Dendritic cell treated with granulocyte-macrophage colony-stimulating factor and Interleukin-4, amounts not matched to agents 40 ng/mL and 50 ng/mL, for 4 days (primary cell): ENCODE measurements around the gene SPATA25.
"Not testable (repeated sequence)": the region's sequence is repeated elsewhere in the genome, so short reads cannot be mapped to it uniquely, and the experiment has no call there.

Experiments used
- H3K27ac Mint-ChIP-seq: one replicate; pipeline ENCODE4 v1.8.0; 2022; ENCODE audit warnings: mild to moderate bottlenecking, mixed read lengths
- H3K27me3 Mint-ChIP-seq: one replicate; pipeline ENCODE4 v1.8.0; 2022; ENCODE audit warnings: mild to moderate bottlenecking, mixed read lengths
- H3K36me3 Mint-ChIP-seq: one replicate; pipeline ENCODE4 v1.8.0; 2022; ENCODE audit warnings: low read depth, mixed read lengths
- H3K4me1 Mint-ChIP-seq: one replicate; pipeline ENCODE4 v1.8.0; 2022; ENCODE audit warnings: low read depth, mixed read lengths
- H3K4me3 Mint-ChIP-seq: one replicate; pipeline ENCODE4 v1.8.0; 2022; ENCODE audit warnings: mild to moderate bottlenecking, moderate library complexity, mixed read lengths
- H3K9me3 Mint-ChIP-seq: one replicate; pipeline ENCODE4 v1.8.0; 2022; ENCODE audit warnings: mixed read lengths
- intact Hi-C: fragments of 100-400 bp; cut with micrococcal nuclease; formaldehyde crosslinking; loops from one replicate; pipeline ENCODE4 v1.15.0; 2022

Gene SPATA25

DNA sequence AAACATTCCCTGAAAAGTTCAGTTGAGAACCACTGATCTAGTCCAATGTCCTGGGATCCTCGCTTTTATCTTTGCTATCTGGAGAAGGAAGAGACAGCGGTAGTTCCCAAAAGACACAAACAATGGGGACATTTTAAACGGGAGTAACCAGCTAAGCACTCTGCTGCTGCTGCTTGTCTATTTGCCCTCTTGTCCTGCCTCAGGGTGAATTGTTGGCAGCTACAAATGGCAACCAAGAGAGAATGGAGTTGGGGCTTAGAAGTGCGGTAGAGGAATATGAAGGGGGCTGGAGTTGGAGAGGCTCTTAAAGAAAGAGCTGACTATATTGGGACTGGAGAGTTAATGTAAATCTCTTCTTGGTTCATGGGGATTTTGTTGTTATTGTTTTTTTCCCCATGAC is 12.8 kb downstream of the SPATA25 start:
- H3K27me3 Mint-ChIP-seq = no peaks in the 10 kb centered on the region
- H3K27ac Mint-ChIP-seq = no peak overlapping the region
- H3K4me1 Mint-ChIP-seq = no peaks in the 10 kb centered on the region
- H3K4me3 Mint-ChIP-seq = no peak overlapping the region
- H3K9me3 Mint-ChIP-seq = no peaks in the 10 kb centered on the region
- H3K36me3 Mint-ChIP-seq = peaks cover 35% of the 10 kb centered on the region
- intact Hi-C loops = no loop called here

DNA sequence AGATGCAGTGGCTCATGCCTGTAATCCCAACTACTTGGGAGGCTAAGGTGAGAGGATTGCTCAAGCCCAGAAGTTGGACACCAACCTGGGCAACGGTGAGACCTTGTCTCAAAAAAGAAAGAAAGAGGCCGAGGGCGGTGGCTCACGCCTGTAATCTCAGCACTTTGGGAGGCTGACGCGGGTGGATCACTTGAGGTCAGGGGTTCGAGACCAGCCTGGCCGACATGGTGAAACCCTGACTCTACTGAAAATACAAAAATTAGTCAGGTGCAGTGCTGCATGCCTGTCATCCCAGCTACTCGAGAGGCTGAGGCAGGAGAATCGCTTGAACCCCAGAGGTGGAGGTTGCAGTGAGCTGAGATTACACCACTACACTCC is 13.3 kb downstream of the SPATA25 start:
- H3K4me3 Mint-ChIP-seq, H3K27me3 Mint-ChIP-seq: not testable (repeated sequence)

DNA sequence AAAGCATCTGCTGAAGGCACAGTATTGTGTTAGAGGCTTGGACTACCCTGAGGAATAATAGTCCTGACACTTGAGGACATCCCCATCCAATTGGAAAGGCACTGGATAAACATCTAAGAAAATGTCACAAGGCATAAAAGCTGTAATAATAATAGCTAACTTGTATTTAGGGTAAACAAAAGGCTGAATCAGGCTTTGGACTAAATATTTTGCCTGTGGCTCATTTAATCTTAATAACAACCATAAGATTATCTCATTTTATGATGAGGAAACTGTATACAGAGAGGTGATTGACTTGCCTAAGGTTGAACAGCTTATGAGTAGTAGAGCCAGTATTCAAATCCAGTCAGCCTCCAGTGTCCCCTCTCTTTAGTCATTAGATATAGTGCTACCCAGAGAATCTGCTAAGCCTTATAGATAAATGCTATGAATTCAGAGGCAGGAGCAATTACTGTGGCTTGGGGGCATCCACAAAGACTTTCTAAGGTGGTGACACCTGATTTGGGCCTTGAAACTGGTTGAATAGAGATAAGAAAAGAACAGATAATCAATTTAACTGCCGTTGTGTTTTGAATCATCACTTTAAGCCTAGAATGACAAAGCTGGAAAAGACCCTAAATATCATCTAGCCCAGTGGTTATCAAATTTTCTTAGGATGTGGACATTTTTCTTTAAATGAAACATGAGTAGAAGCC is 13.9 kb downstream of the SPATA25 start:
- intact Hi-C loops = no loop called here
- Mint-ChIP-seq H3K27me3 (no peaks in the 10 kb centered on the region), H3K27ac (no peak overlapping the region), H3K36me3 (peaks cover 33% of the 10 kb centered on the region), H3K4me3 (no peak overlapping the region), H3K4me1 (no peaks in the 10 kb centered on the region), H3K9me3 (no peaks in the 10 kb centered on the region)

More for the DNA sequence above, 13.3 kb downstream of the SPATA25 start:
- H3K27ac Mint-ChIP-seq, H3K9me3 Mint-ChIP-seq, intact Hi-C loops, H3K4me1 Mint-ChIP-seq: not testable (repeated sequence)
- peaks cover 35% of the 10 kb centered on the region for H3K36me3 Mint-ChIP-seq

GRCh38 chr20:45872626-45873025 is 14.8 kb downstream of the SPATA25 start:
- Mint-ChIP-seq H3K4me1 (no peaks in the 10 kb centered on the region), H3K27ac (no peak overlapping the region), H3K9me3 (no peaks in the 10 kb centered on the region), H3K36me3 (peaks cover 24% of the 10 kb centered on the region), H3K27me3 (no peaks in the 10 kb centered on the region), H3K4me3 (no peak overlapping the region)
- intact Hi-C loops = no loop called here

GRCh38 chr20:45867819-45868176 is 19.6 kb downstream of the SPATA25 start:
- Mint-ChIP-seq H3K4me3 (no peak overlapping the region), H3K27me3 (no peaks in the 10 kb centered on the region), H3K36me3 (peaks cover 15% of the 10 kb centered on the region), H3K27ac (no peak overlapping the region), H3K4me1 (peaks cover 6% of the 10 kb centered on the region), H3K9me3 (no peaks in the 10 kb centered on the region)
- intact Hi-C loops = no loop called here

- H3K27me3 Mint-ChIP-seq = no peaks in the 10 kb centered on the region
- H3K27ac Mint-ChIP-seq = no peak overlapping the region
- peaks cover 6% of the 10 kb centered on the region for H3K4me1 Mint-ChIP-seq
- intact Hi-C loops = no loop called here
- H3K4me3 Mint-ChIP-seq = no peak overlapping the region
- no peaks in the 10 kb centered on the region for H3K9me3 Mint-ChIP-seq
- H3K36me3 Mint-ChIP-seq = peaks cover 10% of the 10 kb centered on the region
Observed at GRCh38 chr20:45867136-45867818, 20.1 kb downstream of the SPATA25 start.

DNA sequence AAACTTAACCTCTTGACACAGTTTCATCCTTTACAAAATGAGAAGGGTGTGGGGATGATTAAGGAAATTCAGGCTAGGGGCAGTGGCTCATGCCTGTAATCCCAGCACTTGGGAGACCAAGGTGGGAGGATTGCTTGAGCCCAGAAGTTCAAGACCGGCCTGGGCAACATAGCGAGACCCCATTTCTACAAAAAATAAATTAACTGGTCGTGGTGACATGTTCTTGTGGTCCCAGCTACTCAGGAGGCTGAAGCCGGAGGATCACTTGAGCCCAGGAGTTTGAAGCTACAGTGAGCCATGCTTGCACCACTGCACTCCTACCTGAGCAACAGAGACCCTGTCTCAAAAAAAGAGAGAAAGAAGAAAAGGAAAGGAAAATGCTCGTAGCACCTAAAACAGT is 21.0 kb downstream of the SPATA25 start:
- H3K27me3 Mint-ChIP-seq = no peaks in the 10 kb centered on the region
- no peaks in the 10 kb centered on the region for H3K9me3 Mint-ChIP-seq
- H3K27ac Mint-ChIP-seq = no peak overlapping the region
- peaks cover 7% of the 10 kb centered on the region for H3K36me3 Mint-ChIP-seq
- intact Hi-C loops = no loop called here
- H3K4me3 Mint-ChIP-seq = no peak overlapping the region
- peaks cover 7% of the 10 kb centered on the region for H3K4me1 Mint-ChIP-seq

GRCh38 chr20:45863543-45864470 is 23.6 kb downstream of the SPATA25 start:
- H3K27ac Mint-ChIP-seq = no peak overlapping the region
- H3K4me3 Mint-ChIP-seq = no peak overlapping the region
- peaks cover 7% of the 10 kb centered on the region for H3K36me3 Mint-ChIP-seq

GRCh38 chr20:45861221-45862075 is 26.0 kb downstream of the SPATA25 start:
- Mint-ChIP-seq H3K27me3 (no peaks in the 10 kb centered on the region), H3K36me3 (peaks cover 15% of the 10 kb centered on the region), H3K27ac (no peak overlapping the region), H3K9me3 (no peaks in the 10 kb centered on the region), H3K4me1 (peaks cover 45% of the 10 kb centered on the region), H3K4me3 (no peak overlapping the region)
- intact Hi-C loops = no loop called here

More at GRCh38 chr20:45863543-45864470, 23.6 kb downstream of the SPATA25 start:
- intact Hi-C loops = no loop called here
- Mint-ChIP-seq H3K27me3 (no peaks in the 10 kb centered on the region), H3K9me3 (no peaks in the 10 kb centered on the region), H3K4me1 (peaks cover 28% of the 10 kb centered on the region)

GRCh38 chr20:45860560-45861220 is 26.7 kb downstream of the SPATA25 start:
- Mint-ChIP-seq H3K27ac (no peak overlapping the region), H3K36me3 (peaks cover 14% of the 10 kb centered on the region), H3K4me3 (no peak overlapping the region), H3K27me3 (no peaks in the 10 kb centered on the region), H3K4me1 (peaks cover 51% of the 10 kb centered on the region), H3K9me3 (no peaks in the 10 kb centered on the region)
- intact Hi-C loops = no loop called here

GRCh38 chr20:45859916-45860315 is 27.5 kb downstream of the SPATA25 start:
- Mint-ChIP-seq H3K9me3 (no peaks in the 10 kb centered on the region), H3K27me3 (no peaks in the 10 kb centered on the region), H3K36me3 (peaks cover 19% of the 10 kb centered on the region), H3K4me1 (peaks cover 52% of the 10 kb centered on the region), H3K4me3 (no peak overlapping the region), H3K27ac (no peak overlapping the region)
- intact Hi-C loops = no loop called here

- Mint-ChIP-seq H3K27ac (peak overlapping the region; percentile 96), H3K36me3 (peaks cover 39% of the 10 kb centered on the region), H3K27me3 (no peaks in the 10 kb centered on the region), H3K4me3 (peak overlapping the region; percentile 91), H3K4me1 (peaks cover 59% of the 10 kb centered on the region), H3K9me3 (no peaks in the 10 kb centered on the region)
- intact Hi-C loops = loop anchor here (1.0 to 2.0 kb wide), 2 partner anchors 45 to 77 kb away; partner anchors contain the start of gene UBE2C
Observed at GRCh38 chr20:45857882-45858216, 29.6 kb downstream of the SPATA25 start.
